ENCODE results near the gene PTPN1. TPM values are rescaled to one million over a fixed set of nuclear protein-coding genes. Genes with fewer than 3 reads are reported as not detected.
A peak's percentile ranks its signal among the peaks of the same experiment; 100 is the strongest.

PTPN1 gene
- total and polyA plus RNA-seq, 2 of the 13 experiments (the other 11 are each of a cell fraction or from before 2014, with no cell fraction given) = 17.7 to 37.2 TPM

DNA sequence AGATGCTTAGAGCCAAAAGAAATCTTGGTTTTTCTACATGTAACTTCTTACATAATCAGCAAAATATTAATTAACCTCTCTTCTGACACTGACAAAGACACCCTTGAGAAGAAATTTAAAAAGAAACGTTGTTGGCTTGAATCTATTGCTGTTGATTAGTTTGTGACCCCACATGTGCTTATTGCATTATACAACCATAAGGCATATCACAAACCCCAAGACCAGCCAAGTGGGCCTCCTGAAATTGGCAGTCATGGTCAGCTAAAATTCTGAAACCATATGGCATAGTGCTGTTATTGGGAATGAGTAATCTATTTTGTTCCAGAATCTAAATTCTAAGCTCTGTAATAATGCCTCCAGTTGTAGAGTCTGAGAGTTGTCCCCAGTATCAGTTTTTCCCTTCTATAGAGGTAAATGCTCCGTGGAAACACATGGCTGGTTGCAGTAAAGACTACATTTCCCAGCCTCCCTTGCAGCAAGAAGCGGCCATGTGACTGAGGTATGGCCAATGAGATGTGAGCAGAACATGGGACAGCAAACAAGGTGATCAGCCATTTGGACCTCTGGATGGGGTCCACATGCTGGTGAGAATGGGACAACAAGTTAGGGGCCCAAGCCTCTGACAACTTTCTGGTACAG, 42.3 kb upstream of the PTPN1 start:
- Histone ChIP-seq H3K4me2 (ENCODE audit: low read depth, low read length) (peak overlapping the region; percentile 33), H3K9me3 (ENCODE audit: low read length) (no peaks in the 10 kb centered on the region), H3K4me1 (ENCODE audit: insufficient read depth, low read length) (peaks cover 62% of the 10 kb centered on the region), H4K20me1 (ENCODE audit: insufficient read depth, low read length) (no peaks in the 10 kb centered on the region), H3K4me3 (replicated peaks in 1 of 3; ENCODE audit: insufficient read depth in 1 of 3, low read depth in 2 of 3, low read length in 3 of 3) (no peak overlapping the region), H3K36me3 (replicated peaks in 1 of 2; ENCODE audit: control insufficient read depth in 1 of 2, insufficient read depth in 2 of 2, low read length in 2 of 2) (no peaks in the 10 kb centered on the region), H3K9ac (ENCODE audit: insufficient read depth, low read depth, low read length) (no peak overlapping the region), H3K79me2 (ENCODE audit: insufficient read depth, low read length) (no peaks in the 10 kb centered on the region), H3K27ac (ENCODE audit: extremely low read length, insufficient read depth, low read length) (no peak overlapping the region), H2AFZ (ENCODE audit: low read length) (no peak overlapping the region), H3K27me3 (ENCODE audit: control insufficient read depth in 1 of 2, insufficient read depth in 2 of 2, low read length in 2 of 2) (no peaks in the 10 kb centered on the region)
- in situ Hi-C loops (cut with HindIII; ENCODE audit: extremely low pct_ligation_motif_present, low pct_unique_long_range_greater_than_20kb) = no loop called here
- BruUV-seq (replicated peaks) = no TSS peak
- peak; percentile 77 for DNase-seq (ENCODE audit: low spot score)
- intact Hi-C loops (cut with micrococcal nuclease; ENCODE audit: unreplicated experiment) = no loop called here
- ATAC-seq = peak; percentile 70
- WGBS (ENCODE audit: low lambda C conversion rate) = 0% methylated on average over 3 of the region's 3 CpGs
- ChIA-PET CTCF (ENCODE audit: low intra/inter-chr PET ratio, low total read pairs) (no interaction called here), POLR2A (interaction anchor here (1.2 to 9.0 kb wide), 2 partner anchors 69 to 278 kb away, joined by 4 to 98 read pairs; partner anchors contain the start of gene CEBPB)
- FAIRE-seq = peak; percentile 64
- no peak for TF ChIP-seq CCAR2 (optimal IDR thresholded peaks at IDR 0.05; ENCODE audit: low read depth, low read length)
- 0 out of 2 replicates have a peak, but pooled peaks have one; percentile 31 for TF ChIP-seq ZNF34 (CRISPR knock-in tag; IDR thresholded peaks at IDR 0.05; ENCODE audit: borderline replicate concordance)
- TF ChIP-seq, protein P1, sequence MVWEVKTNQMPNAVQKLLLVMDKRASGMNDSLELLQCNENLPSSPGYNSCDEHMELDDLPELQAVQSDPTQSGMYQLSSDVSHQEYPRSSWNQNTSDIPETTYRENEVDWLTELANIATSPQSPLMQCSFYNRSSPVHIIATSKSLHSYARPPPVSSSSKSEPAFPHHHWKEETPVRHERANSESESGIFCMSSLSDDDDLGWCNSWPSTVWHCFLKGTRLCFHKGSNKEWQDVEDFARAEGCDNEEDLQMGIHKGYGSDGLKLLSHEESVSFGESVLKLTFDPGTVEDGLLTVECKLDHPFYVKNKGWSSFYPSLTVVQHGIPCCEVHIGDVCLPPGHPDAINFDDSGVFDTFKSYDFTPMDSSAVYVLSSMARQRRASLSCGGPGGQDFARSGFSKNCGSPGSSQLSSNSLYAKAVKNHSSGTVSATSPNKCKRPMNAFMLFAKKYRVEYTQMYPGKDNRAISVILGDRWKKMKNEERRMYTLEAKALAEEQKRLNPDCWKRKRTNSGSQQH (CRISPR knock-in tag; IDR thresholded peaks at IDR 0.05; ENCODE audit: low read depth) = no peak
- TF ChIP-seq GABPB1 (CRISPR knock-in tag; IDR thresholded peaks at IDR 0.05) = peak; percentile 44; the same call in 1 of the 2 replicates
- TF ChIP-seq MAFK (conservative IDR thresholded peaks at IDR 0.05 in 1 of 2, IDR thresholded peaks at IDR 0.05 in 1 of 2; ENCODE audit: low read length in 2 of 2) = peak; percentile 45 to 54; a peak in 2 of 4 replicates
- TF ChIP-seq ELF1 (CRISPR knock-in tag; IDR thresholded peaks at IDR 0.05) = peak; percentile 64
- TF ChIP-seq SOX5 (CRISPR knock-in tag; IDR thresholded peaks at IDR 0.05; ENCODE audit: borderline replicate concordance) = 0 out of 2 replicates have a peak, but pooled peaks have one; percentile 34
- TF ChIP-seq, protein P2, sequence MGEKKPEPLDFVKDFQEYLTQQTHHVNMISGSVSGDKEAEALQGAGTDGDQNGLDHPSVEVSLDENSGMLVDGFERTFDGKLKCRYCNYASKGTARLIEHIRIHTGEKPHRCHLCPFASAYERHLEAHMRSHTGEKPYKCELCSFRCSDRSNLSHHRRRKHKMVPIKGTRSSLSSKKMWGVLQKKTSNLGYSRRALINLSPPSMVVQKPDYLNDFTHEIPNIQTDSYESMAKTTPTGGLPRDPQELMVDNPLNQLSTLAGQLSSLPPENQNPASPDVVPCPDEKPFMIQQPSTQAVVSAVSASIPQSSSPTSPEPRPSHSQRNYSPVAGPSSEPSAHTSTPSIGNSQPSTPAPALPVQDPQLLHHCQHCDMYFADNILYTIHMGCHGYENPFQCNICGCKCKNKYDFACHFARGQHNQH (CRISPR knock-in tag; IDR thresholded peaks at IDR 0.05) = no peak; the same call in 1 of the 2 replicates
- TF ChIP-seq YY1 (IDR thresholded peaks at IDR 0.05; ENCODE audit: insufficient read depth, insufficient replicate concordance, low read depth, low read length) = peak; percentile 88
- TF ChIP-seq SP1 (IDR thresholded peaks at IDR 0.05) = no peak
- peak; percentile 21; the same call in 1 of the 2 replicates for TF ChIP-seq SP1 (CRISPR knock-in tag; IDR thresholded peaks at IDR 0.05)
- TF ChIP-seq, protein P3, sequence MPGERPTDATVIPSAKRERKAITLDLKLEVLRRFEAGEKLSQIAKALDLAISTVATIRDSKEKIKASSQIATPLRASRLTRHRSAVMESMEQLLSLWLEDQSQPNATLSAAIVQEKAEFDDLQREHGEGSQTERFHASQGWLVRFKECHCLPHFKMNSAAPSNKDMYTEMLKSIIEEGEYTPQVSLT (CRISPR knock-in tag; IDR thresholded peaks at IDR 0.05; ENCODE audit: borderline replicate concordance, low read depth) = no peak
- peak; percentile 75 for TF ChIP-seq FOXA3 (CRISPR knock-in tag; IDR thresholded peaks at IDR 0.05)
- TF ChIP-seq, protein P4, sequence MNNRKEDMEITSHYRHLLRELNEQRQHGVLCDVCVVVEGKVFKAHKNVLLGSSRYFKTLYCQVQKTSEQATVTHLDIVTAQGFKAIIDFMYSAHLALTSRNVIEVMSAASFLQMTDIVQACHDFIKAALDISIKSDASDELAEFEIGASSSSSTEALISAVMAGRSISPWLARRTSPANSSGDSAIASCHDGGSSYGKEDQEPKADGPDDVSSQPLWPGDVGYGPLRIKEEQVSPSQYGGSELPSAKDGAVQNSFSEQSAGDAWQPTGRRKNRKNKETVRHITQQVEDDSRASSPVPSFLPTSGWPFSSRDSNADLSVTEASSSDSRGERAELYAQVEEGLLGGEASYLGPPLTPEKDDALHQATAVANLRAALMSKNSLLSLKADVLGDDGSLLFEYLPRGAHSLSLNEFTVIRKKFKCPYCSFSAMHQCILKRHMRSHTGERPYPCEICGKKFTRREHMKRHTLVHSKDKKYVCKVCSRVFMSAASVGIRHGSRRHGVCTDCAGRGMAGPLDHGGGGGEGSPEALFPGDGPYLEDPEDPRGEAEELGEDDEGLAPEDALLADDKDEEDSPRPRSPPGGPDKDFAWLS (CRISPR knock-in tag; IDR thresholded peaks at IDR 0.05; ENCODE audit: borderline replicate concordance) = 0 out of 2 replicates have a peak, but pooled peaks have one; percentile 77
- TF ChIP-seq, protein P5, sequence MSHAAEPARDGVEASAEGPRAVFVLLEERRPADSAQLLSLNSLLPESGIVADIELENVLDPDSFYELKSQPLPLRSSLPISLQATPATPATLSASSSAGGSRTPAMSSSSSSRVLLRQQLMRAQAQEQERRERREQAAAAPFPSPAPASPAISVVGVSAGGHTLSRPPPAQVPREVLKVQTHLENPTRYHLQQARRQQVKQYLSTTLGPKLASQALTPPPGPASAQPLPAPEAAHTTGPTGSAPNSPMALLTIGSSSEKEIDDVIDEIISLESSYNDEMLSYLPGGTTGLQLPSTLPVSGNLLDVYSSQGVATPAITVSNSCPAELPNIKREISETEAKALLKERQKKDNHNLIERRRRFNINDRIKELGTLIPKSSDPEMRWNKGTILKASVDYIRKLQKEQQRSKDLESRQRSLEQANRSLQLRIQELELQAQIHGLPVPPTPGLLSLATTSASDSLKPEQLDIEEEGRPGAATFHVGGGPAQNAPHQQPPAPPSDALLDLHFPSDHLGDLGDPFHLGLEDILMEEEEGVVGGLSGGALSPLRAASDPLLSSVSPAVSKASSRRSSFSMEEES (CRISPR knock-in tag; IDR thresholded peaks at IDR 0.05) = peak; percentile 71
